BJ (cell line): ENCODE data around the gene RAP1B. TPM values are rescaled to one million over a fixed set of nuclear protein-coding genes. Genes with fewer than 3 reads are reported as not detected.
A peak's percentile ranks its signal among the peaks of the same experiment; 100 is the strongest.
"Not testable (repeated sequence)": the region's sequence is repeated elsewhere in the genome, so short reads cannot be mapped to it uniquely, and the experiment has no call there.

Experiments used
- CTCF ChIA-PET: fragments of 350-600 bp; formaldehyde crosslinking; extraction: SDS; loops from one replicate; lab custom pipeline; 2021; ENCODE audit warnings: antibody characterized with exemption, inconsistent platforms; lab: Yijun Ruan, JAX
- POLR2A ChIA-PET: fragments of 300-600 bp; sonication (Branson Sonifier 250); formaldehyde crosslinking; extraction: SDS; loops from one replicate; lab custom pipeline; 2021; ENCODE audit warnings: antibody characterized with exemption; lab: Charles Lee
- DNase-seq: peaks from one replicate; pipeline ENCODE4 v3.0.0-alpha.2; 2011; ENCODE audit warnings: low read depth
- H3K27me3 ChIP-seq: 2 replicates; pipeline ENCODE4 v1.6.0; 2011; ENCODE audit warnings: low read length; ENCODE audit not compliant: control insufficient read depth, insufficient read depth
- H3K36me3 ChIP-seq: 2 replicates; pipeline ENCODE4 v1.5.1; 2011; ENCODE audit warnings: low read length; ENCODE audit not compliant: control insufficient read depth, insufficient read depth
- H3K4me3 ChIP-seq: 2 replicates; pipeline ENCODE4 v1.5.1; 2011; ENCODE audit warnings: low read depth, mild to moderate bottlenecking, control low read depth, low read length
- CTCF ChIP-seq: IDR thresholded peaks from 2 replicates; pipeline ENCODE4 v1.5.1; 2011; ENCODE audit warnings: low read depth, mild to moderate bottlenecking, control low read depth, inconsistent platforms, low read length, moderate library complexity; ENCODE audit not compliant: insufficient read depth
- polyA plus RNA-seq: library from polyadenylated mRNA; depleted of rRNA; stranded (reverse); fragments of >200 nt; gene quantifications from 2 replicates; pipeline ENCODE4 v1.2.3, GENCODE V29; 2011

RAP1B gene
- polyA plus RNA-seq, 1 experiment = 210 TPM

- CTCF ChIA-PET = interaction anchor here (2.2 kb wide), 1 partner anchor 9 kb away, joined by 5 read pairs; no protein-coding TSS in a partner anchor
- H3K4me3 ChIP-seq = no peak overlapping the region
- no peaks in the 10 kb centered on the region for H3K27me3 ChIP-seq
- POLR2A ChIA-PET = no interaction called here
- no peak for TF ChIP-seq CTCF
- H3K36me3 ChIP-seq = no peaks in the 10 kb centered on the region; the same call in 1 of the 2 replicates
- no peak for DNase-seq
Measured at GRCh38 chr12:68630598-68630997, 19.9 kb downstream of the RAP1B start.

GRCh38 chr12:68631227-68631626 is 20.5 kb downstream of the RAP1B start:
- H3K36me3 ChIP-seq = no peaks in the 10 kb centered on the region; the same call in 1 of the 2 replicates
- DNase-seq = no peak
- TF ChIP-seq CTCF = no peak
- no peaks in the 10 kb centered on the region for H3K27me3 ChIP-seq
- POLR2A ChIA-PET = no interaction called here
- no peak overlapping the region for H3K4me3 ChIP-seq
- CTCF ChIA-PET = no interaction called here

- H3K27me3 ChIP-seq = no peaks in the 10 kb centered on the region
- no peak for TF ChIP-seq CTCF
- POLR2A ChIA-PET = no interaction called here
- H3K36me3 ChIP-seq = no peaks in the 10 kb centered on the region
- no peak overlapping the region for H3K4me3 ChIP-seq
- CTCF ChIA-PET = interaction anchor here (1.1 kb wide), 1 partner anchor 9 kb away, joined by 3 read pairs; no protein-coding TSS in a partner anchor
- no peak for DNase-seq
Measured at GRCh38 chr12:68632486-68632885, 21.8 kb downstream of the RAP1B start.

GRCh38 chr12:68633614-68634558 is 23.2 kb downstream of the RAP1B start:
- no peak for DNase-seq
- Histone ChIP-seq H3K36me3 (no peaks in the 10 kb centered on the region), H3K4me3 (no peak overlapping the region), H3K27me3 (no peaks in the 10 kb centered on the region)
- no peak for TF ChIP-seq CTCF
- ChIA-PET CTCF (no interaction called here), POLR2A (no interaction called here)

GRCh38 chr12:68636268-68636667 is 25.6 kb downstream of the RAP1B start:
- POLR2A ChIA-PET = interaction anchor here (0.6 kb wide), 1 partner anchor 198 kb away, joined by 3 read pairs; no protein-coding TSS in a partner anchor
- CTCF ChIA-PET = no interaction called here
- DNase-seq = peak; percentile 76
- Histone ChIP-seq H3K27me3 (no peaks in the 10 kb centered on the region), H3K36me3 (peaks cover 2% of the 10 kb centered on the region; the same call in 1 of the 2 replicates), H3K4me3 (no peak overlapping the region)
- TF ChIP-seq CTCF = no peak

- DNase-seq, H3K4me3 ChIP-seq, CTCF ChIA-PET, POLR2A ChIA-PET, H3K27me3 ChIP-seq, H3K36me3 ChIP-seq: not testable (repeated sequence)
Measured at GRCh38 chr12:68637439-68637838, 26.7 kb downstream of the RAP1B start.
